Inferior parietal cortex (tissue), 1 donor: ENCODE data around the gene SUGCT.

Experiments
- DNase-seq: peaks from one replicate; pipeline ENCODE4 v3.0.0-alpha.2; 2016; ENCODE audit errors: extremely low spot score

SUGCT gene

GRCh38 chr7:40773656-40774055 is 638.9 kb downstream of the SUGCT start:
- no peak for DNase-seq

- no peak for DNase-seq
These were observed 641.1 kb downstream of the SUGCT start for GRCh38 chr7:40775877-40776276.

GRCh38 chr7:40777730-40778312 is 643.0 kb downstream of the SUGCT start:
- DNase-seq, result no peak

GRCh38 chr7:40780460-40780859 is 645.7 kb downstream of the SUGCT start:
- DNase-seq, result peak; percentile 32

GRCh38 chr7:40782836-40783235 is 648.0 kb downstream of the SUGCT start:
- no peak for DNase-seq

GRCh38 chr7:40784176-40784575 is 649.4 kb downstream of the SUGCT start:
- no peak for DNase-seq

- no peak for DNase-seq
These were observed 652.1 kb downstream of the SUGCT start for GRCh38 chr7:40786909-40787308.

- no peak for DNase-seq
These were observed 658.3 kb downstream of the SUGCT start for GRCh38 chr7:40793132-40793531.

- DNase-seq, result no peak
These were observed 660.8 kb downstream of the SUGCT start for GRCh38 chr7:40795607-40796006.

- no peak for DNase-seq
These were observed 661.9 kb downstream of the SUGCT start for GRCh38 chr7:40796723-40797122.

GRCh38 chr7:40798613-40799012 is 663.8 kb downstream of the SUGCT start:
- DNase-seq, result no peak

- DNase-seq, result no peak
These were observed 664.9 kb downstream of the SUGCT start for GRCh38 chr7:40799493-40800403.

- DNase-seq, result no peak
These were observed 666.0 kb downstream of the SUGCT start for GRCh38 chr7:40800771-40801170.

GRCh38 chr7:40802497-40802896 is 667.7 kb downstream of the SUGCT start:
- DNase-seq, result no peak

- DNase-seq, result no peak
These were observed 669.8 kb downstream of the SUGCT start for GRCh38 chr7:40804477-40805215.

- DNase-seq, result no peak
These were observed 670.6 kb downstream of the SUGCT start for GRCh38 chr7:40805361-40805760.

- DNase-seq, result no peak
These were observed 673.7 kb downstream of the SUGCT start for GRCh38 chr7:40808378-40808942.

- DNase-seq, result no peak
These were observed 675.5 kb downstream of the SUGCT start for GRCh38 chr7:40810274-40810673.

- no peak for DNase-seq
These were observed 676.9 kb downstream of the SUGCT start for GRCh38 chr7:40811666-40812065.

GRCh38 chr7:40815022-40815421 is 680.2 kb downstream of the SUGCT start:
- DNase-seq, result no peak

- DNase-seq, result no peak
These were observed 680.7 kb downstream of the SUGCT start for GRCh38 chr7:40815512-40815911.

- DNase-seq, result no peak
These were observed 688.1 kb downstream of the SUGCT start for GRCh38 chr7:40822861-40823260.
